WTC11 (cell line): Measurements from ENCODE around the gene AXDND1. TPM values are rescaled to one million over a fixed set of nuclear protein-coding genes. Genes with fewer than 3 reads are reported as not detected.

Source experiments
- ATAC-seq: fragments of 200-7000 bp; cut with Tn5 transposase; 2 replicates; pipeline ENCODE4 v1.10.0; 2021; ENCODE audit warnings: mild to moderate bottlenecking, moderate library complexity
- CTCF ChIA-PET: fragments of 300-600 bp; sonication (Branson Sonifier 250); formaldehyde crosslinking; loops from one replicate; lab custom pipeline; 2021; ENCODE audit warnings: antibody characterized with exemption; lab: Charles Lee
- POLR2A ChIA-PET: fragments of 350-600 bp; sonication (Branson Sonifier 250); formaldehyde crosslinking; loops from one replicate; lab custom pipeline; 2021; ENCODE audit warnings: antibody characterized with exemption; lab: Charles Lee
- DNase-seq: peaks from one replicate; pipeline ENCODE4 v3.0.0; 2021; ENCODE audit warnings: low spot score
- H3K27ac Mint-ChIP-seq: 2 replicates; pipeline ENCODE4 v1.8.0; 2021; ENCODE audit warnings: mixed read lengths
- H3K27me3 Mint-ChIP-seq: 2 replicates; pipeline ENCODE4 v1.8.0; 2021; ENCODE audit warnings: low read depth, mild to moderate bottlenecking, moderate library complexity, mixed read lengths
- H3K36me3 Mint-ChIP-seq: 2 replicates; pipeline ENCODE4 v1.8.0; 2021; ENCODE audit warnings: mixed read lengths
- H3K4me1 Mint-ChIP-seq: 2 replicates; pipeline ENCODE4 v1.8.0; 2022; ENCODE audit warnings: mixed read lengths
- H3K4me3 Mint-ChIP-seq: 2 replicates; pipeline ENCODE4 v1.8.0; 2021; ENCODE audit warnings: mild to moderate bottlenecking, moderate library complexity, mixed read lengths
- H3K9me3 Mint-ChIP-seq: 2 replicates; pipeline ENCODE4 v1.8.0; 2021; ENCODE audit warnings: mixed read lengths
- CREB1 ChIP-seq: sonication (generic); formaldehyde crosslinking; IDR thresholded peaks from 2 replicates; pipeline ENCODE4 v1.8.0; 2023; ENCODE audit warnings: mild to moderate bottlenecking, missing genetic modification reagents
- FOXJ3 ChIP-seq: sonication (generic); formaldehyde crosslinking; IDR thresholded peaks from 2 replicates; pipeline ENCODE4 v1.9.0; 2021; ENCODE audit warnings: missing genetic modification reagents, mild to moderate bottlenecking, borderline replicate concordance
- GABPB1 ChIP-seq: sonication (generic); formaldehyde crosslinking; IDR thresholded peaks from 2 replicates; pipeline ENCODE4 v1.8.1; 2023; ENCODE audit warnings: mild to moderate bottlenecking, missing genetic modification reagents
- GTF2I ChIP-seq: fragments of 250-450 bp; sonication (Bioruptor Pico); conservative IDR thresholded peaks from 2 replicates; pipeline ENCODE4 v1.4.0; 2021; ENCODE audit warnings: mild to moderate bottlenecking
- KAT7 ChIP-seq: sonication (generic); formaldehyde crosslinking; IDR thresholded peaks from 2 replicates; pipeline ENCODE4 v1.8.1; 2023; ENCODE audit warnings: missing genetic modification reagents, mild to moderate bottlenecking, borderline replicate concordance
- MYBL2 ChIP-seq: sonication (generic); formaldehyde crosslinking; IDR thresholded peaks from 2 replicates; pipeline ENCODE4 v1.8.1; 2023; ENCODE audit warnings: mild to moderate bottlenecking, moderate library complexity, missing genetic modification reagents
- NFATC4 ChIP-seq: fragments of 250-450 bp; sonication (Bioruptor Pico); IDR thresholded peaks from 2 replicates; pipeline ENCODE4 v1.9.0; 2021; ENCODE audit warnings: mild to moderate bottlenecking
- NFE2L1 ChIP-seq: sonication (generic); formaldehyde crosslinking; IDR thresholded peaks from 2 replicates; pipeline ENCODE4 v1.8.1; 2023; ENCODE audit warnings: missing genetic modification reagents
- NR2C2 ChIP-seq: sonication (generic); formaldehyde crosslinking; IDR thresholded peaks from 2 replicates; pipeline ENCODE4 v1.8.0; 2022; ENCODE audit warnings: mild to moderate bottlenecking, missing genetic modification reagents
- NR3C1 ChIP-seq: sonication (generic); formaldehyde crosslinking; conservative IDR thresholded peaks from 2 replicates; pipeline ENCODE4 v1.8.1; 2023; ENCODE audit warnings: low read depth, mild to moderate bottlenecking, missing genetic modification reagents
- RORB ChIP-seq: fragments of 250-450 bp; sonication (Bioruptor Pico); IDR thresholded peaks from 2 replicates; pipeline ENCODE4 v1.9.0; 2021; ENCODE audit warnings: mild to moderate bottlenecking
- SMAD4 ChIP-seq: sonication (generic); formaldehyde crosslinking; IDR thresholded peaks from 2 replicates; pipeline ENCODE4 v1.8.0; 2022; ENCODE audit warnings: mild to moderate bottlenecking, missing genetic modification reagents
- SP1 ChIP-seq: sonication (generic); formaldehyde crosslinking; conservative IDR thresholded peaks from 2 replicates; pipeline ENCODE4 v1.8.1; 2022; ENCODE audit warnings: missing genetic modification reagents
- TEAD1 ChIP-seq: sonication (generic); formaldehyde crosslinking; IDR thresholded peaks from 2 replicates; pipeline ENCODE4 v1.8.0; 2022; ENCODE audit warnings: mild to moderate bottlenecking, missing genetic modification reagents
- total RNA-seq: library from RNA; stranded (reverse); gene quantifications from 3 replicates; pipeline ENCODE4 v1.2.3, GENCODE V29; 2021
- TF ChIP-seq, protein P1 (sequence below): sonication (generic); formaldehyde crosslinking; IDR thresholded peaks from 2 replicates; pipeline ENCODE4 v1.8.1; 2023; ENCODE audit warnings: mild to moderate bottlenecking, missing genetic modification reagents
- TF ChIP-seq, protein P2 (sequence below): fragments of 200-600 bp; IDR thresholded peaks from 2 replicates; pipeline ENCODE4 v1.8.0; 2022; ENCODE audit warnings: antibody characterized with exemption
- TF ChIP-seq, protein P3 (sequence below): sonication (generic); formaldehyde crosslinking; IDR thresholded peaks from 2 replicates; pipeline ENCODE4 v1.8.0; 2022; ENCODE audit warnings: missing genetic modification reagents
- TF ChIP-seq, protein P4 (sequence below): sonication (generic); formaldehyde crosslinking; IDR thresholded peaks from 2 replicates; pipeline ENCODE4 v1.8.1; 2023; ENCODE audit warnings: mild to moderate bottlenecking, missing genetic modification reagents, borderline replicate concordance
- TF ChIP-seq, protein P5 (sequence below): sonication (generic); formaldehyde crosslinking; IDR thresholded peaks from 2 replicates; pipeline ENCODE4 v1.8.1; 2022; ENCODE audit warnings: low read depth, missing genetic modification reagents, borderline replicate concordance

AXDND1 gene
- total RNA-seq, 1 experiment from 2014 or later, result not detected

DNA sequence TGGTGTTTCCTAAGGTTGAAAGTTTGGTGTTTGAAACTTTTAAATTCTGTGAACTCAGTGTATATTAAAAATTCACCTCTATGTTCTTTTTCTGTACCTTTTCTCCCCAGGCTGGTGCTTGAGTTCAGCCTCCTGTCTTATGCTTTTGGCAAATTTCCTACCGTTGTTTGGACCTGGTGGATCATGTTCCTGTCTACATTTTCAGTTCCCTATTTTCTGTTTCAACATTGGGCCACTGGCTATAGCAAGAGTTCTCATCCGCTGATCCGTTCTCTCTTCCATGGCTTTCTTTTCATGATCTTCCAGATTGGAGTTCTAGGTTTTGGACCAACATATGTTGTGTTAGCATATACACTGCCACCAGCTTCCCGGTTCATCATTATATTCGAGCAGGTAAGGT, 24.9 kb upstream of the AXDND1 start:
- H3K27ac Mint-ChIP-seq, result no peak overlapping the region
- TF ChIP-seq, protein P1, sequence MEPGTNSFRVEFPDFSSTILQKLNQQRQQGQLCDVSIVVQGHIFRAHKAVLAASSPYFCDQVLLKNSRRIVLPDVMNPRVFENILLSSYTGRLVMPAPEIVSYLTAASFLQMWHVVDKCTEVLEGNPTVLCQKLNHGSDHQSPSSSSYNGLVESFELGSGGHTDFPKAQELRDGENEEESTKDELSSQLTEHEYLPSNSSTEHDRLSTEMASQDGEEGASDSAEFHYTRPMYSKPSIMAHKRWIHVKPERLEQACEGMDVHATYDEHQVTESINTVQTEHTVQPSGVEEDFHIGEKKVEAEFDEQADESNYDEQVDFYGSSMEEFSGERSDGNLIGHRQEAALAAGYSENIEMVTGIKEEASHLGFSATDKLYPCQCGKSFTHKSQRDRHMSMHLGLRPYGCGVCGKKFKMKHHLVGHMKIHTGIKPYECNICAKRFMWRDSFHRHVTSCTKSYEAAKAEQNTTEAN, result no peak
- no peak for TF ChIP-seq SP1 (CRISPR knock-in tag)
- TF ChIP-seq, protein P2, sequence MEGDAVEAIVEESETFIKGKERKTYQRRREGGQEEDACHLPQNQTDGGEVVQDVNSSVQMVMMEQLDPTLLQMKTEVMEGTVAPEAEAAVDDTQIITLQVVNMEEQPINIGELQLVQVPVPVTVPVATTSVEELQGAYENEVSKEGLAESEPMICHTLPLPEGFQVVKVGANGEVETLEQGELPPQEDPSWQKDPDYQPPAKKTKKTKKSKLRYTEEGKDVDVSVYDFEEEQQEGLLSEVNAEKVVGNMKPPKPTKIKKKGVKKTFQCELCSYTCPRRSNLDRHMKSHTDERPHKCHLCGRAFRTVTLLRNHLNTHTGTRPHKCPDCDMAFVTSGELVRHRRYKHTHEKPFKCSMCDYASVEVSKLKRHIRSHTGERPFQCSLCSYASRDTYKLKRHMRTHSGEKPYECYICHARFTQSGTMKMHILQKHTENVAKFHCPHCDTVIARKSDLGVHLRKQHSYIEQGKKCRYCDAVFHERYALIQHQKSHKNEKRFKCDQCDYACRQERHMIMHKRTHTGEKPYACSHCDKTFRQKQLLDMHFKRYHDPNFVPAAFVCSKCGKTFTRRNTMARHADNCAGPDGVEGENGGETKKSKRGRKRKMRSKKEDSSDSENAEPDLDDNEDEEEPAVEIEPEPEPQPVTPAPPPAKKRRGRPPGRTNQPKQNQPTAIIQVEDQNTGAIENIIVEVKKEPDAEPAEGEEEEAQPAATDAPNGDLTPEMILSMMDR, result no peak
- TF ChIP-seq TEAD1 (CRISPR knock-in tag), result no peak
- no peak for TF ChIP-seq CREB1
- no peak for TF ChIP-seq NFATC4 (CRISPR knock-in tag)
- no peak for TF ChIP-seq SMAD4 (CRISPR knock-in tag)
- TF ChIP-seq NR2C2 (CRISPR knock-in tag), result no peak
- no peak for TF ChIP-seq MYBL2 (CRISPR knock-in tag)
- TF ChIP-seq GTF2I (CRISPR knock-in tag), result no peak
- TF ChIP-seq, protein P3, sequence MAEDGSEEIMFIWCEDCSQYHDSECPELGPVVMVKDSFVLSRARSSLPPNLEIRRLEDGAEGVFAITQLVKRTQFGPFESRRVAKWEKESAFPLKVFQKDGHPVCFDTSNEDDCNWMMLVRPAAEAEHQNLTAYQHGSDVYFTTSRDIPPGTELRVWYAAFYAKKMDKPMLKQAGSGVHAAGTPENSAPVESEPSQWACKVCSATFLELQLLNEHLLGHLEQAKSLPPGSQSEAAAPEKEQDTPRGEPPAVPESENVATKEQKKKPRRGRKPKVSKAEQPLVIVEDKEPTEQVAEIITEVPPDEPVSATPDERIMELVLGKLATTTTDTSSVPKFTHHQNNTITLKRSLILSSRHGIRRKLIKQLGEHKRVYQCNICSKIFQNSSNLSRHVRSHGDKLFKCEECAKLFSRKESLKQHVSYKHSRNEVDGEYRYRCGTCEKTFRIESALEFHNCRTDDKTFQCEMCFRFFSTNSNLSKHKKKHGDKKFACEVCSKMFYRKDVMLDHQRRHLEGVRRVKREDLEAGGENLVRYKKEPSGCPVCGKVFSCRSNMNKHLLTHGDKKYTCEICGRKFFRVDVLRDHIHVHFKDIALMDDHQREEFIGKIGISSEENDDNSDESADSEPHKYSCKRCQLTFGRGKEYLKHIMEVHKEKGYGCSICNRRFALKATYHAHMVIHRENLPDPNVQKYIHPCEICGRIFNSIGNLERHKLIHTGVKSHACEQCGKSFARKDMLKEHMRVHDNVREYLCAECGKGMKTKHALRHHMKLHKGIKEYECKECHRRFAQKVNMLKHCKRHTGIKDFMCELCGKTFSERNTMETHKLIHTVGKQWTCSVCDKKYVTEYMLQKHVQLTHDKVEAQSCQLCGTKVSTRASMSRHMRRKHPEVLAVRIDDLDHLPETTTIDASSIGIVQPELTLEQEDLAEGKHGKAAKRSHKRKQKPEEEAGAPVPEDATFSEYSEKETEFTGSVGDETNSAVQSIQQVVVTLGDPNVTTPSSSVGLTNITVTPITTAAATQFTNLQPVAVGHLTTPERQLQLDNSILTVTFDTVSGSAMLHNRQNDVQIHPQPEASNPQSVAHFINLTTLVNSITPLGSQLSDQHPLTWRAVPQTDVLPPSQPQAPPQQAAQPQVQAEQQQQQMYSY (CRISPR knock-in tag), result no peak
- no peak for TF ChIP-seq FOXJ3 (CRISPR knock-in tag)
- TF ChIP-seq NFE2L1 (CRISPR knock-in tag), result no peak
- no peak for TF ChIP-seq NR3C1 (CRISPR knock-in tag)
- TF ChIP-seq, protein P4, sequence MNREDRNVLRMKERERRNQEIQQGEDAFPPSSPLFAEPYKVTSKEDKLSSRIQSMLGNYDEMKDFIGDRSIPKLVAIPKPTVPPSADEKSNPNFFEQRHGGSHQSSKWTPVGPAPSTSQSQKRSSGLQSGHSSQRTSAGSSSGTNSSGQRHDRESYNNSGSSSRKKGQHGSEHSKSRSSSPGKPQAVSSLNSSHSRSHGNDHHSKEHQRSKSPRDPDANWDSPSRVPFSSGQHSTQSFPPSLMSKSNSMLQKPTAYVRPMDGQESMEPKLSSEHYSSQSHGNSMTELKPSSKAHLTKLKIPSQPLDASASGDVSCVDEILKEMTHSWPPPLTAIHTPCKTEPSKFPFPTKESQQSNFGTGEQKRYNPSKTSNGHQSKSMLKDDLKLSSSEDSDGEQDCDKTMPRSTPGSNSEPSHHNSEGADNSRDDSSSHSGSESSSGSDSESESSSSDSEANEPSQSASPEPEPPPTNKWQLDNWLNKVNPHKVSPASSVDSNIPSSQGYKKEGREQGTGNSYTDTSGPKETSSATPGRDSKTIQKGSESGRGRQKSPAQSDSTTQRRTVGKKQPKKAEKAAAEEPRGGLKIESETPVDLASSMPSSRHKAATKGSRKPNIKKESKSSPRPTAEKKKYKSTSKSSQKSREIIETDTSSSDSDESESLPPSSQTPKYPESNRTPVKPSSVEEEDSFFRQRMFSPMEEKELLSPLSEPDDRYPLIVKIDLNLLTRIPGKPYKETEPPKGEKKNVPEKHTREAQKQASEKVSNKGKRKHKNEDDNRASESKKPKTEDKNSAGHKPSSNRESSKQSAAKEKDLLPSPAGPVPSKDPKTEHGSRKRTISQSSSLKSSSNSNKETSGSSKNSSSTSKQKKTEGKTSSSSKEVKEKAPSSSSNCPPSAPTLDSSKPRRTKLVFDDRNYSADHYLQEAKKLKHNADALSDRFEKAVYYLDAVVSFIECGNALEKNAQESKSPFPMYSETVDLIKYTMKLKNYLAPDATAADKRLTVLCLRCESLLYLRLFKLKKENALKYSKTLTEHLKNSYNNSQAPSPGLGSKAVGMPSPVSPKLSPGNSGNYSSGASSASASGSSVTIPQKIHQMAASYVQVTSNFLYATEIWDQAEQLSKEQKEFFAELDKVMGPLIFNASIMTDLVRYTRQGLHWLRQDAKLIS (CRISPR knock-in tag), result no peak
- TF ChIP-seq GABPB1 (CRISPR knock-in tag), result no peak
- TF ChIP-seq KAT7 (CRISPR knock-in tag), result no peak
- TF ChIP-seq, protein P5, sequence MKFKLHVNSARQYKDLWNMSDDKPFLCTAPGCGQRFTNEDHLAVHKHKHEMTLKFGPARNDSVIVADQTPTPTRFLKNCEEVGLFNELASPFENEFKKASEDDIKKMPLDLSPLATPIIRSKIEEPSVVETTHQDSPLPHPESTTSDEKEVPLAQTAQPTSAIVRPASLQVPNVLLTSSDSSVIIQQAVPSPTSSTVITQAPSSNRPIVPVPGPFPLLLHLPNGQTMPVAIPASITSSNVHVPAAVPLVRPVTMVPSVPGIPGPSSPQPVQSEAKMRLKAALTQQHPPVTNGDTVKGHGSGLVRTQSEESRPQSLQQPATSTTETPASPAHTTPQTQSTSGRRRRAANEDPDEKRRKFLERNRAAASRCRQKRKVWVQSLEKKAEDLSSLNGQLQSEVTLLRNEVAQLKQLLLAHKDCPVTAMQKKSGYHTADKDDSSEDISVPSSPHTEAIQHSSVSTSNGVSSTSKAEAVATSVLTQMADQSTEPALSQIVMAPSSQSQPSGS (CRISPR knock-in tag), result no peak
- TF ChIP-seq RORB (CRISPR knock-in tag), result no peak
- no peak overlapping the region for H3K4me3 Mint-ChIP-seq
- H3K36me3 Mint-ChIP-seq, result no peaks in the 10 kb centered on the region
- ATAC-seq (no peak), DNase-seq (no peak)
- H3K9me3 Mint-ChIP-seq, result no peaks in the 10 kb centered on the region
- no peaks in the 10 kb centered on the region for H3K4me1 Mint-ChIP-seq
- ChIA-PET CTCF (no interaction called here), POLR2A (no interaction called here)
- H3K27me3 Mint-ChIP-seq, result no peaks in the 10 kb centered on the region
